SU-DHL-6 (cell line): ENCODE measurements around the gene ADAM10.

Experiments used
- H2AFZ ChIP-seq: fragments of 200-600 bp; sonication (generic); 2 replicates; pipeline ENCODE4 v1.6.1; 2014; ENCODE audit warnings: low read depth, mild to moderate bottlenecking, moderate library complexity, mixed read lengths, antibody characterized with exemption, low read length; ENCODE audit not compliant: severe bottlenecking
- H3F3A ChIP-seq: fragments of 200-600 bp; shearing (Covaris generic); 2 replicates; pipeline ENCODE4 v1.6.0; 2016; ENCODE audit warnings: antibody characterized with exemption, mild to moderate bottlenecking; ENCODE audit not compliant: insufficient read depth
- H3K27ac ChIP-seq: fragments of 200-600 bp; sonication (generic); 2 replicates; pipeline ENCODE4 v1.5.1; 2016; ENCODE audit warnings: low read depth, mild to moderate bottlenecking, low read length, moderate library complexity, mixed read lengths
- H3K27me3 ChIP-seq: fragments of 200-600 bp; sonication (generic), shearing (Covaris generic); 2 replicates; pipeline ENCODE4 v1.6.0; 2014; ENCODE audit warnings: mild to moderate bottlenecking, low read length
- H3K36me3 ChIP-seq: fragments of 200-600 bp; sonication (generic); 2 replicates; pipeline ENCODE4 v1.6.1; 2014; ENCODE audit warnings: mild to moderate bottlenecking, low read length, mixed read lengths
- H3K4me2 ChIP-seq: fragments of 300-600, 200-600 bp; shearing (Covaris generic), sonication (generic); 2 replicates; pipeline ENCODE4 v1.6.0; 2014; ENCODE audit warnings: low read length, low read depth, mild to moderate bottlenecking; ENCODE audit not compliant: poor library complexity, severe bottlenecking
- H3K4me3 ChIP-seq: fragments of 200-600 bp; sonication (generic); 2 replicates; pipeline ENCODE4 v1.5.1; 2014; ENCODE audit warnings: antibody characterized with exemption, low read length, mild to moderate bottlenecking, mixed read lengths; ENCODE audit not compliant: insufficient read depth, poor library complexity, severe bottlenecking
- H3K79me2 ChIP-seq: fragments of 200-600 bp; sonication (generic); 2 replicates; pipeline ENCODE4 v1.6.1; 2014; ENCODE audit warnings: mild to moderate bottlenecking, low read length, moderate library complexity; ENCODE audit not compliant: insufficient read depth
- H3K9ac ChIP-seq: fragments of 200-600 bp; sonication (generic); 2 replicates; pipeline ENCODE4 v1.7.0; 2014; ENCODE audit warnings: mild to moderate bottlenecking, low read length
- H3K9me2 ChIP-seq: fragments of 200-600 bp; sonication (generic); replicated peaks from 2 replicates; pipeline ENCODE4 v1.6.1; 2014; ENCODE audit warnings: low read length; ENCODE audit not compliant: insufficient read depth
- H3K9me3 ChIP-seq: fragments of 200-600 bp; sonication (generic); 2 replicates; pipeline ENCODE4 v1.6.1; 2014; ENCODE audit warnings: low read length, mixed read lengths; ENCODE audit not compliant: insufficient read depth
- H4K20me1 ChIP-seq: fragments of 200-600 bp; sonication (generic); 2 replicates; pipeline ENCODE4 v1.6.1; 2014; ENCODE audit warnings: low read depth, mild to moderate bottlenecking, antibody characterized with exemption, low read length, moderate library complexity, mixed read lengths
- EZH2phosphoT487 ChIP-seq: fragments of 200-600 bp; sonication (generic), shearing (Covaris generic); conservative IDR thresholded peaks from 2 replicates; pipeline ENCODE4 v1.6.1; 2018; ENCODE audit warnings: mild to moderate bottlenecking, antibody characterized with exemption, low read length, moderate library complexity, mixed read lengths
- TF ChIP-seq, protein P1 (sequence below): fragments of 200-600 bp; sonication (generic); IDR thresholded peaks from one replicate; pipeline ENCODE4 v1.5.1; 2017; ENCODE audit warnings: antibody characterized with exemption, mild to moderate bottlenecking, low read length, moderate library complexity; ENCODE audit not compliant: insufficient read depth, poor library complexity, severe bottlenecking

The ADAM10 gene

DNA sequence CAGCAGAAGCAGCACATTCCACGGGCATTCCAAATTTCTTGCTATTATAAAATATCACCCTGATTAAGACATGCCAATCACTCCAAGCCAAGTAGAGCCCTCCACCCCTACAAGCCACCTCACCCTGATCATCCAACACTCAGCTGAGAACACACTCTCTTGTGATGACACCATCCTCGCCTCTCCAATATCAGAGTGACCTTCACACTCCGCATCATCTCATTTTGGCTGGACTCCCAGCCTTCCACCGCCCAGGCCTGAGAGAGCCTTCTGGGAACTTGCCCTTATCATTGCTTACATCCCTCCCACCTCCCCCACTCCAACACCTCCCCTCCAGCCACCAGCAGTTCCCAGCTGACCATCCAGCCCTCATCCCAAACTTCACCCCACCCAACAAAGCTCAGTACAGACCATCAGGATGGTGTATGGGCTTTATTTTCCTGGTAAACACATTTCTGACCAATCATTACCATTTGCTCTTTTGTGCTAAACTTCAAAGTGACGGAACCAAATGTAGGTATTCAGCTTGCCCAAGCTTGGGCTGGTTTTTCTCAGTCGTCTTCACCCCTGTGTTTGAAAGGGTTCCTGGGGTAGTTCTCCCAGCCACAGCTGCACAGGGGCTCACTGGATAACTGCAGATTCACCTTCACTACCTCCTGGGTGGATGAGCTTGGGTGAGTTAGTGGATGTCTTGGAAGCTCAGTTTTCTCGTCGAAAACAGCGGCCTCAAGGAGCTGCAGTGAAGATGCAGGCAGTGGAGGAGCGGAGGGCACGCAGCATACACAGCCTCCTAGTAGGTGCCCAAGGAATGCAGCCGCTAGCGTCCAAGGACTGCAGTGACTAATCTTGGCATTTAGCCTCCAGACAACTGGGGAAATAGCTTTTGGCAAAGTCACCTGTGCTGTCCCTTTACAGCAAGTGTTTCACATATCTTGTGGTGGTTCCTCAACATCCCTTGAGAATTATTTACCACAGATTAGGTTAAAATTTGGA lies 202.6 kb downstream of the ADAM10 start:
- TF ChIP-seq, protein P1, sequence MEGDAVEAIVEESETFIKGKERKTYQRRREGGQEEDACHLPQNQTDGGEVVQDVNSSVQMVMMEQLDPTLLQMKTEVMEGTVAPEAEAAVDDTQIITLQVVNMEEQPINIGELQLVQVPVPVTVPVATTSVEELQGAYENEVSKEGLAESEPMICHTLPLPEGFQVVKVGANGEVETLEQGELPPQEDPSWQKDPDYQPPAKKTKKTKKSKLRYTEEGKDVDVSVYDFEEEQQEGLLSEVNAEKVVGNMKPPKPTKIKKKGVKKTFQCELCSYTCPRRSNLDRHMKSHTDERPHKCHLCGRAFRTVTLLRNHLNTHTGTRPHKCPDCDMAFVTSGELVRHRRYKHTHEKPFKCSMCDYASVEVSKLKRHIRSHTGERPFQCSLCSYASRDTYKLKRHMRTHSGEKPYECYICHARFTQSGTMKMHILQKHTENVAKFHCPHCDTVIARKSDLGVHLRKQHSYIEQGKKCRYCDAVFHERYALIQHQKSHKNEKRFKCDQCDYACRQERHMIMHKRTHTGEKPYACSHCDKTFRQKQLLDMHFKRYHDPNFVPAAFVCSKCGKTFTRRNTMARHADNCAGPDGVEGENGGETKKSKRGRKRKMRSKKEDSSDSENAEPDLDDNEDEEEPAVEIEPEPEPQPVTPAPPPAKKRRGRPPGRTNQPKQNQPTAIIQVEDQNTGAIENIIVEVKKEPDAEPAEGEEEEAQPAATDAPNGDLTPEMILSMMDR = no peak
- no peak for TF ChIP-seq EZH2phosphoT487
- H3K9ac ChIP-seq = no peak overlapping the region
- H4K20me1 ChIP-seq = no peaks in the 10 kb centered on the region
- no peak overlapping the region for H3K27ac ChIP-seq
- H3K9me2 ChIP-seq = no peaks in the 10 kb centered on the region
- H3K27me3 ChIP-seq = no peaks in the 10 kb centered on the region
- no peaks in the 10 kb centered on the region for H3K36me3 ChIP-seq
- H2AFZ ChIP-seq = no peak overlapping the region
- no peaks in the 10 kb centered on the region for H3F3A ChIP-seq
- H3K79me2 ChIP-seq = no peaks in the 10 kb centered on the region
- H3K9me3 ChIP-seq = no peaks in the 10 kb centered on the region
- no peak overlapping the region for H3K4me2 ChIP-seq
- H3K4me3 ChIP-seq = no peak overlapping the region

DNA sequence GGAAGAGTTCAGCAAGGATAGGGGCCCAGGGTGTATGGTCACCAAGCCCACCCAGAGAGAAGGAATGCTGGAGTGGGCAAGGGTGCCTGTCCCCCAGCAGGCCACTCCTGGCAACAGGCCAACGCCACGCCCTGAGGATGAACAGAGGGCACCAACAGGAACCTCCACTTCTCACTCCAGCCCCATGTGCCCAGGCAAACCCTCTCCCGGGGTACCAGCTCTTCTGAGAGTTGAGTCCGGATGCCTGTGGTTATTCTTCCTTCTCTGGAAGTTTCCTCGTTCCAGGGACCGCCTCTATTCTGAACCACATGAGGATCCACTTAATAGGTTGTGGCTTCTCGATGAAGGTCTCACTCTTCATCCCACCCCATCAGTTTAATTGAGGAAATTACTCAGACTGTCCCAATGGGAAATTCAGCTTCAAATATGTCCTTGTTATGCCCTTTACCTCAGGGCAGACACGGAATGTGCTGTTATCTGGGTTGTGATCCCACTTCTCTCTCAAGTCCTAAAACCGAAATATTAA lies 203.4 kb downstream of the ADAM10 start:
- no peaks in the 10 kb centered on the region for H3K9me3 ChIP-seq
- no peaks in the 10 kb centered on the region for H3K27me3 ChIP-seq
- TF ChIP-seq, protein P1 = no peak
- TF ChIP-seq EZH2phosphoT487 = no peak
- H3F3A ChIP-seq = no peaks in the 10 kb centered on the region
- no peaks in the 10 kb centered on the region for H3K79me2 ChIP-seq
- no peak overlapping the region for H3K9ac ChIP-seq
- H3K4me3 ChIP-seq = no peak overlapping the region
- H2AFZ ChIP-seq = no peak overlapping the region
- H3K4me2 ChIP-seq = no peak overlapping the region
- H3K36me3 ChIP-seq = no peaks in the 10 kb centered on the region
- H3K9me2 ChIP-seq = no peaks in the 10 kb centered on the region
- H3K27ac ChIP-seq = no peak overlapping the region
- no peaks in the 10 kb centered on the region for H4K20me1 ChIP-seq

DNA sequence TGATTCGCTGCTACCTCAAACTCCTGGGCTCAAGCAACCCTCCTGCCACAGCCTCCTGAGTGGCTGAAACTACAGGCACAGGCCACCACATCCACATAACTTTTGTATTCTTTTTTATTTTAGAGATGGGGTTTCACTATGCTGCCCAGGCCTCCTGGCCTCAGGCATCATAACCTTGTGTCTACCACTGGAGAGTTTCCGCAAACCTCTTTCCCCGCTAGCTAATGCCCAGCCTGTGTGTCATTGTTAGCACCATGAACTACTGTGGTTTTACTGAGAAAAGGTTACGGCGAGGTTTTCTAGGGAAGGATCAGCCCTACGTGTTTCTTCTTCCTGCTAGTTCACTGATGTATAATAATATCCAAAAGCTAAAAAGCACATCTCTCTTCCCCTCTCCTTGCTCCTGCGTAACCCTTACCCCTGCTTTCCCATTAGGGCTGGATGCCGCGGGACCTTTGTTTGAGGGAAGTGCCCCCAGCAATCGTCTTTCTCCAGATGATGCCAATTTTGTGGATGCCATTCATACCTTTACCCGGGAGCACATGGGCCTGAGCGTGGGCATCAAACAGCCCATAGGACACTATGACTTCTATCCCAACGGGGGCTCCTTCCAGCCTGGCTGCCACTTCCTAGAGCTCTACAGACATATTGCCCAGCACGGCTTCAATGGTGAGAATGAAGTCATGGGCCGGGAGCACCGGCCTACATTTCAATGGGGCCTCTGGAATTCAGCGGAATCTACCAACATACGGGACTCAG lies 204.0 kb downstream of the ADAM10 start:
- Histone ChIP-seq H3K9ac (no peak overlapping the region), H3K4me3 (no peak overlapping the region), H3K4me2 (no peak overlapping the region), H3K27me3 (no peaks in the 10 kb centered on the region), H3F3A (no peaks in the 10 kb centered on the region), H3K9me3 (no peaks in the 10 kb centered on the region), H2AFZ (no peak overlapping the region), H3K9me2 (no peaks in the 10 kb centered on the region), H3K79me2 (no peaks in the 10 kb centered on the region), H3K27ac (no peak overlapping the region), H4K20me1 (no peaks in the 10 kb centered on the region), H3K36me3 (no peaks in the 10 kb centered on the region)
- TF ChIP-seq, protein P1 = no peak
- no peak for TF ChIP-seq EZH2phosphoT487
